H1 (cell line): ENCODE results near the gene KRTAP10-3. TPM values are rescaled to one million over a fixed set of nuclear protein-coding genes. Genes with fewer than 3 reads are reported as not detected.

Experiments used
- CTCF ChIA-PET: fragments of 300-600 bp; sonication (Branson Sonifier 250); formaldehyde crosslinking; loops from one replicate; lab custom pipeline; 2021; ENCODE audit not compliant: partially characterized antibody; lab: Charles Lee
- POLR2A ChIA-PET: fragments of 300-600 bp; sonication (Branson Sonifier 250); formaldehyde crosslinking; loops from one replicate; lab custom pipeline; 2021; ENCODE audit warnings: inconsistent platforms; ENCODE audit not compliant: partially characterized antibody; lab: Charles Lee
- DNase-seq, 2 experiments: peaks; one replicate each; pipeline versions ENCODE4 v3.0.0 to v3.0.0-alpha.2; 2010 to 2022; ENCODE audit warnings: low spot score in 2 of 2, low read depth in 1 of 2, mixed read lengths in 1 of 2
- FAIRE-seq: peaks from 2 replicates; lab custom pipeline; 2011; peaks lifted over from hg19 to GRCh38; lab: Jason Lieb, UNC
- H2AFZ ChIP-seq: 2 replicates; pipeline ENCODE4 v1.8.1; 2012; ENCODE audit warnings: low read length, inconsistent platforms
- H2AK5ac ChIP-seq: 2 replicates; pipeline ENCODE4 v1.6.1; 2013; ENCODE audit warnings: low read depth, low read length
- H2BK120ac ChIP-seq: replicated peaks from 2 replicates; pipeline ENCODE3; 2013; ENCODE audit warnings: low read depth, low read length, inconsistent platforms
- H2BK12ac ChIP-seq: 2 replicates; pipeline ENCODE4 v1.6.1; 2013; ENCODE audit warnings: low read depth, low read length
- H2BK15ac ChIP-seq: 2 replicates; pipeline ENCODE4 v1.6.1; 2013; ENCODE audit warnings: low read length
- H2BK20ac ChIP-seq: 2 replicates; pipeline ENCODE4 v1.6.1; 2013; ENCODE audit warnings: low read length
- H2BK5ac ChIP-seq: 2 replicates; pipeline ENCODE4 v1.6.1; 2013; ENCODE audit warnings: low read depth, low read length
- H3K14ac ChIP-seq: 2 replicates; pipeline ENCODE4 v1.6.1; 2013; ENCODE audit warnings: inconsistent platforms; ENCODE audit not compliant: insufficient read length
- H3K18ac ChIP-seq: 2 replicates; pipeline ENCODE4 v1.6.1; 2013; ENCODE audit warnings: low read length; ENCODE audit errors: extremely low read depth
- H3K23ac ChIP-seq: 2 replicates; pipeline ENCODE4 v1.6.1; 2013; ENCODE audit warnings: inconsistent platforms; ENCODE audit not compliant: insufficient read length
- H3K23me2 ChIP-seq: 2 replicates; pipeline ENCODE4 v1.6.1; 2013; ENCODE audit warnings: low read depth, low read length
- H3K27ac ChIP-seq: 2 replicates; pipeline ENCODE4 v1.6.1; 2011; ENCODE audit warnings: low read depth, low read length, inconsistent platforms
- H3K27me3 ChIP-seq, 4 experiments: replicated peaks in 1 of 4; 1 replicate in 1 of 4; 2 replicates in 3 of 4; pipeline versions ENCODE4 v1.6.1 to v1.8.1; 2011 to 2013; ENCODE audit warnings: low read length in 3 of 4, mild to moderate bottlenecking in 3 of 4, inconsistent platforms in 2 of 4, mixed read lengths in 2 of 4, moderate library complexity in 1 of 4; ENCODE audit not compliant: control insufficient read depth in 3 of 4, insufficient read depth in 3 of 4; ENCODE audit errors: extremely low read depth in 1 of 4
- H3K36me3 ChIP-seq, 4 experiments: 2 replicates each; pipeline versions ENCODE4 v1.6.1 to v1.8.1; 2011 to 2013; ENCODE audit warnings: mild to moderate bottlenecking in 4 of 4, low read length in 3 of 4, moderate library complexity in 2 of 4, control low read depth in 1 of 4, inconsistent platforms in 1 of 4; ENCODE audit not compliant: insufficient read depth in 4 of 4, control insufficient read depth in 2 of 4
- H3K4ac ChIP-seq: replicated peaks from 2 replicates; pipeline ENCODE3; 2013; ENCODE audit warnings: low read length, low read depth, mixed read lengths, inconsistent platforms; ENCODE audit not compliant: insufficient read length
- H3K4me1 ChIP-seq, 4 experiments: replicated peaks in 1 of 4; 1 replicate in 1 of 4; 2 replicates in 3 of 4; pipeline versions ENCODE4 v1.6.1 to v1.8.1; 2011 to 2013; ENCODE audit warnings: low read length in 3 of 4, inconsistent platforms in 2 of 4, mixed read lengths in 1 of 4; ENCODE audit not compliant: insufficient read depth in 4 of 4, control insufficient read depth in 3 of 4
- H3K4me2 ChIP-seq, 2 experiments: 2 replicates each; pipeline versions ENCODE4 v1.6.1 to v1.8.1; 2011 to 2013; ENCODE audit warnings: low read depth in 2 of 2, low read length in 2 of 2, control low read depth in 1 of 2, inconsistent platforms in 1 of 2, mild to moderate bottlenecking in 1 of 2; ENCODE audit not compliant: insufficient read depth in 1 of 2
- H3K4me3 ChIP-seq, 4 experiments: fragments of 200-600, 300-600 bp in 1 of 4; sonication (generic), shearing (Covaris generic), sonication (Bioruptor Twin) in 1 of 4; 2 replicates each; pipeline versions ENCODE4 v1.5.1 to v1.8.1; 2011 to 2016; ENCODE audit warnings: low read length in 4 of 4, low read depth in 3 of 4, control low read depth in 2 of 4, inconsistent platforms in 2 of 4, mild to moderate bottlenecking in 2 of 4, mixed read lengths in 1 of 4, moderate library complexity in 1 of 4; ENCODE audit not compliant: insufficient read depth in 2 of 4; ENCODE audit errors: extremely low read depth in 1 of 4
- H3K56ac ChIP-seq: replicated peaks from 2 replicates; pipeline ENCODE3; 2013; ENCODE audit warnings: low read depth, mild to moderate bottlenecking, mixed read lengths, low read length, inconsistent platforms; ENCODE audit not compliant: insufficient read length
- H3K79me1 ChIP-seq: 2 replicates; pipeline ENCODE4 v1.6.1; 2013; ENCODE audit warnings: low read depth, low read length, control low read depth
- H3K79me2 ChIP-seq, 2 experiments: 2 replicates each; pipeline versions ENCODE4 v1.6.1 to v1.8.1; 2012 to 2013; ENCODE audit warnings: low read length in 2 of 2, mild to moderate bottlenecking in 2 of 2, inconsistent platforms in 1 of 2; ENCODE audit not compliant: insufficient read depth in 2 of 2, control insufficient read depth in 1 of 2
- H3K9ac ChIP-seq, 4 experiments: replicated peaks in 1 of 4; 1 replicate in 1 of 4; 2 replicates in 3 of 4; pipeline versions ENCODE4 v1.6.1 to v1.8.1; 2011 to 2013; ENCODE audit warnings: low read depth in 3 of 4, low read length in 3 of 4, control low read depth in 2 of 4, mild to moderate bottlenecking in 2 of 4, moderate library complexity in 2 of 4, inconsistent platforms in 1 of 4; ENCODE audit errors: extremely low read depth in 1 of 4
- H3K9me3 ChIP-seq, 2 experiments: 2 replicates each; pipeline versions ENCODE4 v1.6.1 to v1.8.1; 2012 to 2013; ENCODE audit warnings: mild to moderate bottlenecking in 2 of 2, moderate library complexity in 2 of 2, control low read depth in 1 of 2, inconsistent platforms in 1 of 2, low read depth in 1 of 2, low read length in 1 of 2, mixed read lengths in 1 of 2; ENCODE audit not compliant: insufficient read depth in 2 of 2
- H4K20me1 ChIP-seq, 2 experiments: replicated peaks in 1 of 2; 2 replicates each; pipeline versions ENCODE3 to v1.8.1; 2011 to 2013; ENCODE audit warnings: inconsistent platforms in 2 of 2, low read length in 2 of 2, mild to moderate bottlenecking in 1 of 2; ENCODE audit not compliant: insufficient read depth in 2 of 2, control insufficient read depth in 1 of 2
- H4K5ac ChIP-seq: 2 replicates; pipeline ENCODE4 v1.6.1; 2013; ENCODE audit warnings: low read length, low read depth, mixed read lengths, inconsistent platforms; ENCODE audit not compliant: insufficient read length
- H4K8ac ChIP-seq: 2 replicates; pipeline ENCODE4 v1.8.0; 2013; ENCODE audit warnings: mild to moderate bottlenecking, moderate library complexity, low read length, inconsistent platforms; ENCODE audit not compliant: insufficient read depth; ENCODE audit errors: extremely low read depth
- H4K91ac ChIP-seq: replicated peaks from 2 replicates; pipeline ENCODE3; 2013; ENCODE audit warnings: low read length, mixed read lengths, inconsistent platforms; ENCODE audit not compliant: insufficient read length
- RAD21 ChIP-seq, 2 experiments: IDR thresholded peaks in 1 of 2; conservative IDR thresholded peaks in 1 of 2; 2 replicates each; pipeline ENCODE4 v1.6.1; 2011; ENCODE audit warnings: low read depth in 2 of 2, low read length in 2 of 2, improper control_type of control experiment in 1 of 2, inconsistent platforms in 1 of 2, mild to moderate bottlenecking in 1 of 2, moderate library complexity in 1 of 2
- WGBS, 2 experiments: shearing (Covaris generic) in 1 of 2; methylation state at CpG; one replicate each; pipeline versions ENCODE4 v1.1.6 to v1.1.7; 2013 to 2015; ENCODE audit warnings: low lambda C conversion rate in 2 of 2, mixed read lengths in 2 of 2, inconsistent platforms in 1 of 2, low coverage in 1 of 2, missing lambda C conversion rate in 1 of 2; ENCODE audit not compliant: insufficient replicate concordance in 2 of 2, insufficient coverage in 1 of 2, insufficient read length in 1 of 2; ENCODE audit errors: extremely low coverage in 1 of 2, missing lambda C conversion rate in 1 of 2; 5-methylcytosine and 5-hydroxymethylcytosine counted together
- polyA plus RNA-seq, 7 experiments: library from polyadenylated mRNA; depleted of rRNA in 3 of 7; stranded (reverse) in 5 of 7; unstranded in 2 of 7; fragments of >200 nt in 5 of 7; fragments of 200-250 nt in 2 of 7; gene quantifications; 1 replicate in 5 of 7; 2 replicates in 1 of 7; 4 replicates in 1 of 7; pipeline versions ENCODE4 v1.2.1 to v1.2.3, GENCODE V29; 2011 to 2013; ENCODE audit warnings: missing spikeins in 2 of 7, mixed read lengths in 2 of 7
- total RNA-seq: library from RNA; stranded (reverse); fragmentation: NEBNext Ultra II Directional; extraction: Animal tissue kit (Norgen Biotek cat#: 25700); gene quantifications from 2 replicates; pipeline ENCODE4 v1.2.1, GENCODE V29; 2021

The KRTAP10-3 gene
- total and polyA plus RNA-seq, 2 of the 8 experiments (the other 6 are each of a cell fraction or from before 2014, with no cell fraction given) = not detected

DNA sequence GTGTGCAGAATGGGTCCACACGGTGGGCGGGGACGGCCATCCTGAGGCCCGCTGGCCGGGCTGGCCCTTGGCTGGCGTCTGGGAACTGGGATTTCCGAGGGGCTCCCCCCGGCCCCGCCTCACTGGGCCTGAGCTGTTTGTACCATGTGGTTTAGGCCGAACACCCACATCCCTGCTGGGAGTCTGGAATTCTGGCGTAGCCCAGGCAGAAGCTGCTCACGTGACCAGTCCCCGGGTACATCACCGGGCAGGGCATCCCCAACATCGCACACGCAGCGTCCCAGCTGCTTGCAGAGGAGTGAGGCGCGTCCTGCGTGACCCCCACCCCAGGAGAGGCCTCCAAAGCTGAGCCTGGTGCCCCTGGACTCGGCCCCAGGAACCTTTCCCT lies 43.9 kb upstream of the KRTAP10-3 start:
- no peak overlapping the region for H3K18ac ChIP-seq
- H2BK15ac ChIP-seq = no peak overlapping the region
- peaks cover 0 to 6% (median 2%) of the 10 kb centered on the region in 4 experiments; a peak in 4 of 7 replicates for H3K4me1 ChIP-seq
- no peak for TF ChIP-seq RAD21 (IDR thresholded peaks at IDR 0.05 in 1 of 2, conservative IDR thresholded peaks at IDR 0.05 in 1 of 2; ENCODE audit: low read depth in 2 of 2, low read length in 2 of 2)
- H3K4me2 ChIP-seq = no peak overlapping the region
- DNase-seq (no peak), FAIRE-seq (no peak)
- 0 out of 2 replicates have a peak overlapping the region, but pooled peaks have one; percentile 75 for H2BK12ac ChIP-seq
- H2BK120ac ChIP-seq = no peak overlapping the region
- H2AK5ac ChIP-seq = no peak overlapping the region
- no peak overlapping the region for H3K27ac ChIP-seq
- H3K27me3 ChIP-seq = no peaks in the 10 kb centered on the region
- H3K9ac ChIP-seq = no peak overlapping the region
- 0 out of 2 replicates have a peak, but pooled peaks cover 2% of the 10 kb centered on the region for H3K23me2 ChIP-seq
- CTCF ChIA-PET = interaction anchor here (1.0 to 1.5 kb wide), 2 partner anchors 10 to 11 kb away, joined by 3 to 4 read pairs; partner anchors contain the start of gene KRTAP10-6
- WGBS, 2 experiments = 73% methylated on average over 8 of the region's 21 CpGs; no CpG with 5 or more reads in 1 of the 2 experiments
- no peak overlapping the region for H3K14ac ChIP-seq
- POLR2A ChIA-PET = interaction anchor here (1.2 kb wide), 1 partner anchor 51 kb away, joined by 3 read pairs; the partner anchor contains the start of gene KRTAP10-2
- no peak overlapping the region for H4K91ac ChIP-seq
- H3K79me2 ChIP-seq = no peaks in the 10 kb centered on the region
- no peak overlapping the region for H3K23ac ChIP-seq
- no peaks in the 10 kb centered on the region for H4K20me1 ChIP-seq
- no peak overlapping the region for H2BK20ac ChIP-seq
- no peak overlapping the region for H3K4ac ChIP-seq
- no peak overlapping the region for H2AFZ ChIP-seq
- no peak overlapping the region for H3K56ac ChIP-seq
- H3K9me3 ChIP-seq = peaks cover 0 to 5% of the 10 kb centered on the region in 2 experiments; a peak in 1 of 4 replicates
- no peak overlapping the region for H2BK5ac ChIP-seq
- H3K4me3 ChIP-seq = no peak overlapping the region
- no peaks in the 10 kb centered on the region; a peak in 1 of 8 replicates for H3K36me3 ChIP-seq
- H4K8ac ChIP-seq = no peak overlapping the region; the same call in 1 of the 2 replicates
- no peaks in the 10 kb centered on the region for H3K79me1 ChIP-seq
- H4K5ac ChIP-seq = no peak overlapping the region
